GM19372 (cell line): ENCODE data around the gene METTL15.
A peak's percentile ranks its signal among the peaks of the same experiment; 100 is the strongest.
"Not testable (repeated sequence)": the region's sequence is repeated elsewhere in the genome, so short reads cannot be mapped to it uniquely, and the experiment has no call there.

Experiments used
- ATAC-seq: cut with Tn5 transposase; IDR thresholded peaks from one replicate; pipeline ENCODE4 v1.9.1; 2021; ENCODE audit warnings: mild to moderate bottlenecking, low read depth, moderate library complexity; ENCODE audit not compliant: unreplicated experiment

Gene METTL15

DNA sequence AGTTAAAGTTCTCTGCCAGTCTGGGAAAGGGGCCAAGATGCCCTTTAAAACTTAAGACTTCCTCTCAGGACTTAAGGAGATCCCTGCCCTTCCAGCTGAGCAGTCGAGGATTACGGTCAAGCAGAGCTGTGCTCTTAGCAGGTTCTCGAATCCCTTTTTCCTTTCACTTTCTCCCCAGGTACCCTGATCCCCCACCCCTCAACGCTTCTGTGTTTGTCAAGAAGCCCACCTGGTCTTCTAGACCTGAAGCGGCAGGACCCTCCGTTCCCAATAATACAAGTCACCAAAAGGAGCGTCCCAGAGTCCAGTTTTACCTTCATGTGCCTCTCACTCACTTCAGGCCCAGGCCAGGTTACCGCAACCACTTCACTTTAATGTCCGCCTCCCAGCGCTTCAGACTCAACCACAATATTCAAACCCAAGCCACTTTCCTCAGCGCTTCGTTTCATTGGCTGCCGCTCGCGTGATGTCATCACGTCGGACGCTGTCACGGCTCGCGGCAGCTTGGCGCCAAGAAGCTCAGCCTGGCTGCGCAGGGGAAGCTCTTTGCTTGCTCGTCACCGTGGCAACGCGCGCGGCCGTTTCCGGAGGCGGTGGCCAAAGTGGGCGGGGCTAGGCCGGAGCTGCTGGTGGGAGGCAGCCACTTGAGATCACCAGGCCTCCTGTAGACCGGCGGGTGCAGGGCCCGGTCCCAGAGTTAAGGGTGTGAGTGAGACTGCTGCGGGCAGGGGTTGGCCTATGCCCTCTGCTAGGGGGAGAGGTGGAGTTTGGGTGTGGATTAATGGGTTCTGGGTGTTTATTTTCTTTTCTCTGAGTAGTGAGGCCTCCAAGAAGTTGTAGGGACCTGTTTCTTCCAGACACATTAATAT is at the start of gene METTL15, which contains the start of gene KIF18A:
Gene METTL15 (plus strand): TSS at position 639 of the 869 bp plus-strand sequence. CDS start 4,947 bp downstream, outside the sequence.
Gene KIF18A (minus strand): TSS at position 407 of the 869 bp plus-strand sequence. CDS start 10,209 bp downstream, outside the sequence.
- peak; percentile 93 for ATAC-seq

GRCh38 chr11:28071305-28071704 is 36.9 kb upstream of the METTL15 start:
- no peak for ATAC-seq

DNA sequence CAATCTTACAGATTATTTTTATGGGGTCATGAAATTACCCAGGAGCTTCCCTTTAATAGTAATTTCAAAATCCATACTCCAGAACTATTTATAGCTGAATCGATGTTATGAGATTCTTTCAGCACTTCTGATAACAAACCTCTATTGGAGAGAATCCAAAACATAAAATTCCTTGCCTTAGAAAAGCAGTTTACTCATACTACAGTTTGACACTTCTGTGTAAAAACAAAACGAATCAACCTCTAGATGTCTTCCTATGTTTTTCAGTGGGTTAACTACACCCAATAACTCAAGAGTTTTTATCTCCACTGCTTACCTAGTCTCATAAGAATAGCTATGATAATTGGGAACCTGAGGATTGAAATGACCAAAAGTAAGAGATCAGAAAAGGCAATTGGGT is 35.9 kb upstream of the METTL15 start:
- no peak for ATAC-seq

DNA sequence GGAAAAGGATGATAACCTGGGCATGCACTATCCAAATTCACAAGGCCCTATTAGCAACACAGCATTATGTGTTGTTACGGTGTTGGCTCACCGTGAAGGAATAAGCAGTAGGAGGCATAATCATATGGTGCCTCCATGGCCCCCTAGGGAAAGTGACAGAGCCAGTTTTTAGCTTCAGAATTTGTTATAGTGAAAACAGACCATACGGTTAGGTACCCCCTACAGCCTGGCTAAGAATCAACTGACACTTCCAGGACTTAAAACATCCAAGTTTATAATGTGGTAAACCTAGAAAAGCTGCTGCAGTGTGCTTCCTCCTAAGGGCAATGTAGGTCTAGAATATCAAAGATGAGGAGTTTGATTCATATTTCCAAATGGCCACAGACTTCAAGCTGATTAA is 30.7 kb upstream of the METTL15 start:
- ATAC-seq, result no peak

DNA sequence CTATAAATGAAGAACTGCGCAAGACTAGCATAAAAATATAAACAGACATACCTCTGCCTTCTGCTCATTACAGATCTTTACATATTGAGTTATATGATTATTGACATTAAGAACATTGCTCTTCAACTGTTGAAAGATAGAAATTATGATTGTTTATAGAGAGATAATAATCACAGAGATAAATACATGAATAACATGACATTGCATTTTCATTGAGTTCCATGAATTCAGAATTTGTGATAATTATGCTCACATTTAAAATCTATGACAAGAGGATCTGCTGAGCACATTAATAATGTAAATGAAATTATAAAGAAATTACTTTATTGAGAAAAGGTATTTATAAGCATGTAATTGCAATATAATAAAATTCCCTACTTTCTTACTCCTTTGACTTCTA is 25.1 kb upstream of the METTL15 start:
- ATAC-seq, result no peak

DNA sequence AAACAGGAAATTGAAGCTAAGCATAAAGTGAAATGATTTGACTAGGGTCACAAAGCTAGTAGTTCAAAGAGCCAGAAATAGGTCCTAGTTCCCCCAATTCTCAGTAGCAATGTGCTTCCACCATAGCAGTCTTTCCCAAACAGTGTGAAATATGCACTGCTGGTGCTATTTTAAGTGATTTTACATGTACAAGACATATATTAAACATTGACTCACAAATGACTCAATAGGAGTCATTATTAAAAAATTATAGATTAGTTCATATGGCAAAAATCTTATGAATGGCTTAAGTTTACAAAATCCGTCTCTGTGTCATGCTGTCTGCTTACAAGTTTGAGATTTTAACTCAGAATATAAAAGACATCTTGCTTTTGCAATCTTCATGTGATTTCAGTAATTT is 21.6 kb upstream of the METTL15 start:
- ATAC-seq, result no peak

DNA sequence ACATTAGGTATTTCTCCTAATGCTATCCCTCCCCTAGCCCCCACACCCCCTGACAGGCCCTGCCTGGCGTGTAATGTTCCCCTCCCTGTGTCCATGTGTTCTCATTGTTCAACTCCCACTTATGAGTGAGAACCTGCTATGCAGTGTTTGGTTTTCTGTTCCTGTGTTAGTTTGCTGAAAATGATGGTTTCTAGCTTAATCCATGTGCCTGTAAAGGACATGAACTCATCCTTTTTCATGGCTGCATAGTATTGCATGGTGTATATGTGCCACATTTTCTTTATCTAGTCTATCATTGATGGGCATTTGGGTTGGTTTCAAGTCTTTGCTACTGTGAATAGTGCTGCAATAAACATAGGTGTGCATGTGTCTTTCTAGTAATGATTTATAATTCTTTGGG is 21.0 kb upstream of the METTL15 start:
- ATAC-seq, result not testable (repeated sequence)

DNA sequence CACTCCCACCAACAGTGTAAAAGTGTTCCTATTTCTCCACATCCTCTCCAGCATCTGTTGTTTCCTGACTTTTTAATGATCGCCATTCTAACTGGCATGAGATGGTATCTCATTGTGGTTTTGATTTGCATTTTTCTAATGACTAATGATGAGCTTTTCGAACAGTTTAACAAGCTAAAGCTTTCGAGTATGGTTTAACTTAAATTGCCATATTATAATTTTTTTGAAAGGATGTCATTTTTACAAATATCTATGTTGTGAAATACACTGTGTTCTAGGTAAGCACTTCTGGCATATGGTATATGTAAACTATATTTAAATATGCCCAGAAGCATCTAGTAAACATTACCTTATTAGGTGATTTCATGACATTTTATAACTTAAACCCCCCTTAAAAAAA is 20.5 kb upstream of the METTL15 start:
- not testable (repeated sequence) for ATAC-seq

DNA sequence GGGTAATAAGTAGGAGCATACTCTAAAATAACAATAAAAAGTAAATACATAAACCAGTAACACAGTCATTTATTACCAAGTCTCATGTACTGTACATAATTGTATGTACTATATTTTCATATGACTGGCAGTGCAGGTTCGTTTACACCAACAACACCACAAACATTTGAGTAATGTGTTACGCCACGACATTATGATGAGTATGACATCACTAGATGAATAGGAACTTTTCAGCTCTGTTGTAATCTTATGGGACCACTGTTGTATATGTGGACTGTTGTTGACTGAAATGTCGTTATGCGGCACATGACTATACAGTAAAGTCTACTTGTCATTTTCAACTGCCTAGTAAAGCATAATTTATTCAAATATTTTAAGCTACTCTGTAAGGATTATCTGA is 18.8 kb upstream of the METTL15 start:
- no peak for ATAC-seq

GRCh38 chr11:28090052-28090749 is 18.0 kb upstream of the METTL15 start:
- no peak for ATAC-seq

DNA sequence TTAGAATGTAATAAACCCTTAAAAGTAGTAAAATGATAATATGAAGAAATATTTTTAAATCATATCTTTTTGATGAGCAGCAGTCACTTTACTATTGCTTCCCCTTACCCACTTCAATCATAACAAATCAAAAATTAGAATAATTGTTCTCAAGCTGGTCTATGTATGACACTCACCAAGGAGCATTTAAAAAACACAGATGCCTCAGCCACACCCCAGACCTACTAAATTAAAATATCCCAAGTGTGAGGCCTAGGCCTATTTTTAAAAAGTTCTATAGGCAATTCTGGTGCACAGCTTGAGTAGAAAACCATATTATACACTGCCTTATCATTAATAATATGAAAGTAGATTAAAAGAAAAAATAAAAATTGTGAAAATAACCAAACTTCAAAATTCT is 15.4 kb upstream of the METTL15 start:
- ATAC-seq, result no peak

- ATAC-seq, result no peak
These were observed 9.9 kb upstream of the METTL15 start for GRCh38 chr11:28098257-28098656.

- no peak for ATAC-seq
These were observed 8.5 kb upstream of the METTL15 start for GRCh38 chr11:28099715-28100114.

DNA sequence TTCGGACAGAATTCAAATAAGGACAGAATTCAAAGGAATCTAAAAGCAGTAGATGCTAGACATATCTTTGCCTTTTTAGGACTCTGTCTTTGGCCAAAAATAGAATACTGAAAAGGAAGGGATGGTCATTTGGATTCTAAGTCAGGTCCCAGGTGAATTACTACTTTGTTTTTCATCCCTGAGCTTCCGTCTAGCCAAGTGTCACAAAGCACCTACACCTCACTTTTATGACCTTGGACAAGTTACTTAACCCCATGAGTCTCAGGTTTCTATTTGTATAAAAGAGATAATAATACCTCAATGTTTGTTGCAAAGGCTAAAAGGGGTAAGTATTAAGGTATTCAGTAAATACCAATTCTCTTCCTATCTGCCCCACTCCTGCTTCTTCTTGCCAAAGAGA is 7.5 kb upstream of the METTL15 start:
- no peak for ATAC-seq

DNA sequence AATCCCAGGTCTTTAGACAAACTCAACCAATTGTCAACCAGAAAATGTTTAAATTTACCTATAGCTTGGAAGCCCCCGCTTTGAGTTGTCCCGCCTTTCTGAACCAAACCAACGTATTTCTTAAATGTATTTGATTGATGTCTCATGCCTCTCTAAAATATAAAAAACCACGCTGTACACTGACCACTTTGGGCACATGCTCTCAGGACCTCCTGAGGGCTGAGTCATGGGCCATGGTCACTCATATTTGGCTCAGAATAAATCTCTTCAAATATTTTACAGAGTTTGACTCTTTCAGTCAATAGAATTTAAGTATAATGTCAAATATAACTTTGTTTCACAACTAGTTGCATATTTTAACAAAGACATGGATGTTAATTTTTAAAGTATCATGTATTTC is 5.9 kb upstream of the METTL15 start:
- ATAC-seq, result not testable (repeated sequence)

GRCh38 chr11:28104425-28104824 is 3.8 kb upstream of the METTL15 start:
- no peak for ATAC-seq

DNA sequence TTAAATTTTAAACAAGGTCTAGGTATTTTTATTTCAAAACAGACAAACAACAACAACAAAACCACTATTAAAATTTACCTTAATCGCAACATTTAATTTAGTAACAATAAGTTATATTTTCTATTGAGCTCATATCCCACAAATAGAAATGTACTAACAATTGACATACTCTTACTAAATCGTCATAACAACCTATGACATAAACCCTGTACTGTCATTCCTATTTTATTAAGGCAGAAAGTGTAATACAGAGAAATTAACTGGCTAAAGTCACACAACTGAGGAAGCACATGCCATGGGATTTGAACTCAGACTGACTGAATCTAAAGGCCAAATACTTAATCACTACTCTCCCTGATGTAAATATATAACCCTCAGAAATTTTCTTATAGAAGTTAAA is 3.2 kb upstream of the METTL15 start:
- ATAC-seq, result no peak

DNA sequence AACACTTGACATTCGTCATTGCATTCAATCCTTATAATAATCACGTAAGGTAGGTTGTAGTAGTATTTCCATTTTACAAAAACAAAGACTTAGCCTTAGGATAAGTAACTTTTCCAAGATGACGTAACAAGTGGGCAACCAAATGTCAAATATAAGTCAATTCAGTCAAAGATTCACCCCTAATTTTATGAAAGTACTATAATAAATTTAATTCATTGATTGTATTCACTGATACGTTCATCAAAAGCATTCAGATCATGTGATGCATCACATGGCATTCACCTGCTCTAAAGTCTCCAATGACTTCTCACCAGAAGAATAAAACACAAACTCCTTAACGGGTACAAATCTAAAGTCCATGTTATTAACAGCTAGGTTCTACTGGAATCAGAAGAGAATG is 2.3 kb upstream of the METTL15 start:
- ATAC-seq, result no peak

DNA sequence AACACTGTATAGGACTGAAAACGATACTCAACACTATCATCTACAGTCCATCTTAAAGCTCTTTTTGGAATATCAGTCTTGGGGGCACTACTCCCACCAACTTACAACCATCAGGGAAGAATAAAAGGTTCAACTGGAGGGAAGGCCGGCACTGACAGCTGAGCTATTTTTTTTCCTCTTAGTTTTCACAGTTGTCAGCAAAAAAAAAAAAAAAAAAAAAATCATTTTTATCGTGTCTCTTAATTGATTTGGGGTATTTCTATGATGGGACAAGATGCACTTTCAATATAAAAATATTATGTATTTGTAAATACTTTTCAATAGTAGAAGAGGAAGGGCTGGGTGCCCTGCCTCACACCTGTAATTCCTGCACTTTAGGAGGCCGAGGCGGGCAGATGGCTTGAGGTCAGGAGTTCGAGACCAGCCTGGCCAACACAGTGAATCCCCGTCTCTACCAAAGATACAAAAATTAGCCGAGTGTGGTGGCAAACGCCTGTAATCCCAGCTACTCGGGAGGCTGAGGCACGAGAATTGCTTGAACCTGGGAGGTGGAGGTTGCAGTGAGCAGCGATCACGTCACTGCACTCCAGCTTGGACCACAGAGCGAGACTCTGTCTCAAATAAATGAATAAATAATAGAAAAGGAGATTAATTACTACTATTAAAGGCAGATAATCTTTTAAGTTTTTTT is 1.7 kb upstream of the METTL15 start:
- ATAC-seq, result no peak

DNA sequence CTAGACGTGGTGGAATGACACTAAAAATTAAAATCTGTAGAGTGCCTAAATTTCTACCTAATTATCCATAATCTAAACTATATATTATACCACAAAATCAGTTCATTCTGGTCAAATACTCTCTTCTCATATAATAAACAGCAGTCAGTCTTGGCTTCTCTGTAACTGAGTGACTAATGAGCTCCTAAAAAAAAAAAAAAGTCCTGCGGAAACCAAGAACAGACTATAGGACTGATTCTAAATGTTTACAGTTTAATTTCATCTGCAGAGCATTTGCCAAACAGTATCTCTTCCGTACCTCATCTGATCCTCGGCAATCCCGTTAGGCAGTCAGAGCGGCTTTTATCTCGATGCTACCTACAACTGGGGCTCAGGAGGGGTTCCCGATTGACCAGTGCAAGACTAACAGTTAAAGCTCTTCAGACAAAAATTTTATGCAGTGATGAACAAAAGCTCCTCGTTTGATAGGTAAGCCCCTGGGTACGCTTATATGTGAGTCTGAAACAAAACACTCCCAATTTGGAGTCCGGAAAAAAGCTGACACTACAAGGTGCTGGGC is 918 bp upstream of the METTL15 start:
- peak; percentile 2 for ATAC-seq

DNA sequence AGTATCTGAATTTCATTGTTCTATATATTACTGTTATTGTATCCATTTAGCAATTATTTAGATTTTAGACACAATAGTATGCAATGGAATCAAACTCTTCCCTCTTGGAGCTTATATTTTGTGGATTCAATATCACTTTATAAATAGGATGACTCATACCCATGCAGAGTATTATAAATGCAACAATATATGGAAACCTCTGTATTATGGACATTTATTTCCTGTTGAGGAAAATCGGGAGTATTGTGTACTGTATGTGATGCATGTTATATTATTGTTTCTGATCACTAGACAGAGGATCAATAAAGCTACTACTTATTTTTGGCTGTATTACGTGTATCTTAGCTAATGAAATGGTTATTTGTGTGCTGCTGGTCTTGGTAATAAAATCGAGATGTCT is 770 bp downstream of the METTL15 start:
- ATAC-seq, result no peak
